H1 (cell line): Measurements from ENCODE around the gene NEFH. TPM values are rescaled to one million over a fixed set of nuclear protein-coding genes. Genes with fewer than 3 reads are reported as not detected.

Experiments used
- CTCF ChIA-PET: fragments of 300-600 bp; sonication (Branson Sonifier 250); formaldehyde crosslinking; loops from one replicate; lab custom pipeline; 2021; ENCODE audit not compliant: partially characterized antibody; lab: Charles Lee
- POLR2A ChIA-PET: fragments of 300-600 bp; sonication (Branson Sonifier 250); formaldehyde crosslinking; loops from one replicate; lab custom pipeline; 2021; ENCODE audit warnings: inconsistent platforms; ENCODE audit not compliant: partially characterized antibody; lab: Charles Lee
- DNase-seq, 2 experiments: peaks; one replicate each; pipeline versions ENCODE4 v3.0.0 to v3.0.0-alpha.2; 2010 to 2022; ENCODE audit warnings: low spot score in 2 of 2, low read depth in 1 of 2, mixed read lengths in 1 of 2
- FAIRE-seq: peaks from 2 replicates; lab custom pipeline; 2011; peaks lifted over from hg19 to GRCh38; lab: Jason Lieb, UNC
- H2AFZ ChIP-seq: 2 replicates; pipeline ENCODE4 v1.8.1; 2012; ENCODE audit warnings: low read length, inconsistent platforms
- H2AK5ac ChIP-seq: 2 replicates; pipeline ENCODE4 v1.6.1; 2013; ENCODE audit warnings: low read depth, low read length
- H2BK120ac ChIP-seq: replicated peaks from 2 replicates; pipeline ENCODE3; 2013; ENCODE audit warnings: low read depth, low read length, inconsistent platforms
- H2BK12ac ChIP-seq: 2 replicates; pipeline ENCODE4 v1.6.1; 2013; ENCODE audit warnings: low read depth, low read length
- H2BK15ac ChIP-seq: 2 replicates; pipeline ENCODE4 v1.6.1; 2013; ENCODE audit warnings: low read length
- H2BK20ac ChIP-seq: 2 replicates; pipeline ENCODE4 v1.6.1; 2013; ENCODE audit warnings: low read length
- H2BK5ac ChIP-seq: 2 replicates; pipeline ENCODE4 v1.6.1; 2013; ENCODE audit warnings: low read depth, low read length
- H3K14ac ChIP-seq: 2 replicates; pipeline ENCODE4 v1.6.1; 2013; ENCODE audit warnings: inconsistent platforms; ENCODE audit not compliant: insufficient read length
- H3K18ac ChIP-seq: 2 replicates; pipeline ENCODE4 v1.6.1; 2013; ENCODE audit warnings: low read length; ENCODE audit errors: extremely low read depth
- H3K23ac ChIP-seq: 2 replicates; pipeline ENCODE4 v1.6.1; 2013; ENCODE audit warnings: inconsistent platforms; ENCODE audit not compliant: insufficient read length
- H3K23me2 ChIP-seq: 2 replicates; pipeline ENCODE4 v1.6.1; 2013; ENCODE audit warnings: low read depth, low read length
- H3K27ac ChIP-seq: 2 replicates; pipeline ENCODE4 v1.6.1; 2011; ENCODE audit warnings: low read depth, low read length, inconsistent platforms
- H3K27me3 ChIP-seq, 4 experiments: replicated peaks in 1 of 4; 1 replicate in 1 of 4; 2 replicates in 3 of 4; pipeline versions ENCODE4 v1.6.1 to v1.8.1; 2011 to 2013; ENCODE audit warnings: low read length in 3 of 4, mild to moderate bottlenecking in 3 of 4, inconsistent platforms in 2 of 4, mixed read lengths in 2 of 4, moderate library complexity in 1 of 4; ENCODE audit not compliant: control insufficient read depth in 3 of 4, insufficient read depth in 3 of 4; ENCODE audit errors: extremely low read depth in 1 of 4
- H3K36me3 ChIP-seq, 4 experiments: 2 replicates each; pipeline versions ENCODE4 v1.6.1 to v1.8.1; 2011 to 2013; ENCODE audit warnings: mild to moderate bottlenecking in 4 of 4, low read length in 3 of 4, moderate library complexity in 2 of 4, control low read depth in 1 of 4, inconsistent platforms in 1 of 4; ENCODE audit not compliant: insufficient read depth in 4 of 4, control insufficient read depth in 2 of 4
- H3K4ac ChIP-seq: replicated peaks from 2 replicates; pipeline ENCODE3; 2013; ENCODE audit warnings: low read length, low read depth, mixed read lengths, inconsistent platforms; ENCODE audit not compliant: insufficient read length
- H3K4me1 ChIP-seq, 4 experiments: replicated peaks in 1 of 4; 1 replicate in 1 of 4; 2 replicates in 3 of 4; pipeline versions ENCODE4 v1.6.1 to v1.8.1; 2011 to 2013; ENCODE audit warnings: low read length in 3 of 4, inconsistent platforms in 2 of 4, mixed read lengths in 1 of 4; ENCODE audit not compliant: insufficient read depth in 4 of 4, control insufficient read depth in 3 of 4
- H3K4me2 ChIP-seq, 2 experiments: 2 replicates each; pipeline versions ENCODE4 v1.6.1 to v1.8.1; 2011 to 2013; ENCODE audit warnings: low read depth in 2 of 2, low read length in 2 of 2, control low read depth in 1 of 2, inconsistent platforms in 1 of 2, mild to moderate bottlenecking in 1 of 2; ENCODE audit not compliant: insufficient read depth in 1 of 2
- H3K4me3 ChIP-seq, 4 experiments: fragments of 200-600, 300-600 bp in 1 of 4; sonication (generic), shearing (Covaris generic), sonication (Bioruptor Twin) in 1 of 4; 2 replicates each; pipeline versions ENCODE4 v1.5.1 to v1.8.1; 2011 to 2016; ENCODE audit warnings: low read length in 4 of 4, low read depth in 3 of 4, control low read depth in 2 of 4, inconsistent platforms in 2 of 4, mild to moderate bottlenecking in 2 of 4, mixed read lengths in 1 of 4, moderate library complexity in 1 of 4; ENCODE audit not compliant: insufficient read depth in 2 of 4; ENCODE audit errors: extremely low read depth in 1 of 4
- H3K56ac ChIP-seq: replicated peaks from 2 replicates; pipeline ENCODE3; 2013; ENCODE audit warnings: low read depth, mild to moderate bottlenecking, mixed read lengths, low read length, inconsistent platforms; ENCODE audit not compliant: insufficient read length
- H3K79me1 ChIP-seq: 2 replicates; pipeline ENCODE4 v1.6.1; 2013; ENCODE audit warnings: low read depth, low read length, control low read depth
- H3K79me2 ChIP-seq, 2 experiments: 2 replicates each; pipeline versions ENCODE4 v1.6.1 to v1.8.1; 2012 to 2013; ENCODE audit warnings: low read length in 2 of 2, mild to moderate bottlenecking in 2 of 2, inconsistent platforms in 1 of 2; ENCODE audit not compliant: insufficient read depth in 2 of 2, control insufficient read depth in 1 of 2
- H3K9ac ChIP-seq, 4 experiments: replicated peaks in 1 of 4; 1 replicate in 1 of 4; 2 replicates in 3 of 4; pipeline versions ENCODE4 v1.6.1 to v1.8.1; 2011 to 2013; ENCODE audit warnings: low read depth in 3 of 4, low read length in 3 of 4, control low read depth in 2 of 4, mild to moderate bottlenecking in 2 of 4, moderate library complexity in 2 of 4, inconsistent platforms in 1 of 4; ENCODE audit errors: extremely low read depth in 1 of 4
- H3K9me3 ChIP-seq, 2 experiments: 2 replicates each; pipeline versions ENCODE4 v1.6.1 to v1.8.1; 2012 to 2013; ENCODE audit warnings: mild to moderate bottlenecking in 2 of 2, moderate library complexity in 2 of 2, control low read depth in 1 of 2, inconsistent platforms in 1 of 2, low read depth in 1 of 2, low read length in 1 of 2, mixed read lengths in 1 of 2; ENCODE audit not compliant: insufficient read depth in 2 of 2
- H4K20me1 ChIP-seq, 2 experiments: replicated peaks in 1 of 2; 2 replicates each; pipeline versions ENCODE3 to v1.8.1; 2011 to 2013; ENCODE audit warnings: inconsistent platforms in 2 of 2, low read length in 2 of 2, mild to moderate bottlenecking in 1 of 2; ENCODE audit not compliant: insufficient read depth in 2 of 2, control insufficient read depth in 1 of 2
- H4K5ac ChIP-seq: 2 replicates; pipeline ENCODE4 v1.6.1; 2013; ENCODE audit warnings: low read length, low read depth, mixed read lengths, inconsistent platforms; ENCODE audit not compliant: insufficient read length
- H4K8ac ChIP-seq: 2 replicates; pipeline ENCODE4 v1.8.0; 2013; ENCODE audit warnings: mild to moderate bottlenecking, moderate library complexity, low read length, inconsistent platforms; ENCODE audit not compliant: insufficient read depth; ENCODE audit errors: extremely low read depth
- H4K91ac ChIP-seq: replicated peaks from 2 replicates; pipeline ENCODE3; 2013; ENCODE audit warnings: low read length, mixed read lengths, inconsistent platforms; ENCODE audit not compliant: insufficient read length
- ASH2L ChIP-seq: fragments of 200-600, 300-600 bp; sonication (generic); IDR thresholded peaks from one replicate; pipeline ENCODE4 v1.7.1; 2017; ENCODE audit warnings: low read length
- CHD1 ChIP-seq: IDR thresholded peaks from 2 replicates; pipeline ENCODE4 v1.6.1; 2012; ENCODE audit warnings: low read depth, low read length, improper control_type of control experiment
- EP300 ChIP-seq, 2 experiments: IDR thresholded peaks; 1 replicate in 1 of 2; 2 replicates in 1 of 2; pipeline ENCODE4 v1.6.1; 2011 to 2012; ENCODE audit warnings: low read depth in 2 of 2, low read length in 2 of 2, mild to moderate bottlenecking in 2 of 2, borderline replicate concordance in 1 of 2, inconsistent platforms in 1 of 2, moderate library complexity in 1 of 2
- GABPA ChIP-seq: IDR thresholded peaks from 2 replicates; pipeline ENCODE4 v1.6.1; 2011; ENCODE audit warnings: mild to moderate bottlenecking, low read length, moderate library complexity, borderline replicate concordance; ENCODE audit not compliant: insufficient read depth
- JUN ChIP-seq: IDR thresholded peaks from 2 replicates; pipeline ENCODE4 v1.6.1; 2011; ENCODE audit warnings: low read depth, mild to moderate bottlenecking, improper control_type of control experiment, low read length
- JUND ChIP-seq: IDR thresholded peaks from 2 replicates; pipeline ENCODE4 v1.6.1; 2011; ENCODE audit warnings: mild to moderate bottlenecking, improper control_type of control experiment, low read length
- RXRA ChIP-seq: IDR thresholded peaks from 2 replicates; pipeline ENCODE4 v1.6.1; 2011; ENCODE audit warnings: low read depth, mild to moderate bottlenecking, low read length, moderate library complexity; ENCODE audit not compliant: insufficient read depth
- SIRT6 ChIP-seq: IDR thresholded peaks from one replicate; pipeline ENCODE4 v1.7.1; 2012; ENCODE audit warnings: low read length, inconsistent platforms
- SP2 ChIP-seq: IDR thresholded peaks from 2 replicates; pipeline ENCODE4 v1.6.1; 2012; ENCODE audit warnings: mild to moderate bottlenecking, low read length, inconsistent platforms
- SUZ12 ChIP-seq: fragments of 200-600 bp; sonication (generic); IDR thresholded peaks from 2 replicates; pipeline ENCODE4 v1.6.1; 2012; ENCODE audit warnings: mild to moderate bottlenecking, inconsistent platforms, low read length, moderate library complexity, mixed read lengths
- TCF12 ChIP-seq: IDR thresholded peaks from 2 replicates; pipeline ENCODE4 v1.6.1; 2011; ENCODE audit warnings: low read depth, mild to moderate bottlenecking, low read length
- YY1 ChIP-seq: IDR thresholded peaks from 2 replicates; pipeline ENCODE4 v1.6.1; 2011; ENCODE audit warnings: low read depth, mild to moderate bottlenecking, low read length
- WGBS, 2 experiments: shearing (Covaris generic) in 1 of 2; methylation state at CpG; one replicate each; pipeline versions ENCODE4 v1.1.6 to v1.1.7; 2013 to 2015; ENCODE audit warnings: low lambda C conversion rate in 2 of 2, mixed read lengths in 2 of 2, inconsistent platforms in 1 of 2, low coverage in 1 of 2, missing lambda C conversion rate in 1 of 2; ENCODE audit not compliant: insufficient replicate concordance in 2 of 2, insufficient coverage in 1 of 2, insufficient read length in 1 of 2; ENCODE audit errors: extremely low coverage in 1 of 2, missing lambda C conversion rate in 1 of 2; 5-methylcytosine and 5-hydroxymethylcytosine counted together
- polyA plus RNA-seq, 7 experiments: library from polyadenylated mRNA; depleted of rRNA in 3 of 7; stranded (reverse) in 5 of 7; unstranded in 2 of 7; fragments of >200 nt in 5 of 7; fragments of 200-250 nt in 2 of 7; gene quantifications; 1 replicate in 5 of 7; 2 replicates in 1 of 7; 4 replicates in 1 of 7; pipeline versions ENCODE4 v1.2.1 to v1.2.3, GENCODE V29; 2011 to 2013; ENCODE audit warnings: missing spikeins in 2 of 7, mixed read lengths in 2 of 7
- total RNA-seq: library from RNA; stranded (reverse); fragmentation: NEBNext Ultra II Directional; extraction: Animal tissue kit (Norgen Biotek cat#: 25700); gene quantifications from 2 replicates; pipeline ENCODE4 v1.2.1, GENCODE V29; 2021

The NEFH gene
- total and polyA plus RNA-seq, 2 of the 8 experiments (the other 6 are each of a cell fraction or from before 2014, with no cell fraction given), result 0.57 to 2.3 TPM

GRCh38 chr22:29510542-29510941, 30.5 kb downstream of the NEFH start:
- no peak overlapping the region for H2BK120ac ChIP-seq
- no peak overlapping the region for H3K4ac ChIP-seq
- H3K79me2 ChIP-seq, result no peaks in the 10 kb centered on the region
- no peak overlapping the region for H3K14ac ChIP-seq
- H3K79me1 ChIP-seq, result no peaks in the 10 kb centered on the region
- no peak overlapping the region for H4K8ac ChIP-seq
- 85% methylated on average over 2 of the region's 2 CpGs; no CpG with 5 or more reads in 1 of the 2 experiments for WGBS, 2 experiments
- no peaks in the 10 kb centered on the region for H3K23me2 ChIP-seq
- no peaks in the 10 kb centered on the region for H3K27me3 ChIP-seq
- no peak overlapping the region for H3K4me2 ChIP-seq
- FAIRE-seq (no peak), DNase-seq (no peak)
- H3K23ac ChIP-seq, result no peak overlapping the region
- H3K18ac ChIP-seq, result no peak overlapping the region
- no peak overlapping the region for H4K91ac ChIP-seq
- H4K20me1 ChIP-seq, result peaks cover 0 to 3% of the 10 kb centered on the region in 2 experiments
- H3K9ac ChIP-seq, result no peak overlapping the region
- no peaks in the 10 kb centered on the region for H3K9me3 ChIP-seq
- no peak overlapping the region for H2BK15ac ChIP-seq
- no peak overlapping the region for H2AK5ac ChIP-seq
- H2BK5ac ChIP-seq, result no peak overlapping the region
- no peak overlapping the region for H3K4me3 ChIP-seq
- H3K4me1 ChIP-seq, result no peaks in the 10 kb centered on the region
- H2AFZ ChIP-seq, result no peak overlapping the region
- no peak overlapping the region for H2BK20ac ChIP-seq
- ChIA-PET POLR2A (interaction anchor here (0.6 to 1.9 kb wide), 6 partner anchors 8 to 43 kb away, joined by 3 to 5 read pairs (median 3); partner anchors contain the start of gene THOC5), CTCF (interaction anchor here (0.8 to 5.5 kb wide), 6 partner anchors 14 to 118 kb away, joined by 3 to 33 read pairs (median 4); no protein-coding TSS in a partner anchor)
- H2BK12ac ChIP-seq, result no peak overlapping the region
- no peak overlapping the region for H4K5ac ChIP-seq
- H3K56ac ChIP-seq, result no peak overlapping the region
- H3K27ac ChIP-seq, result no peak overlapping the region
- peaks cover 12 to 58% (median 41%) of the 10 kb centered on the region in 4 experiments for H3K36me3 ChIP-seq
- TF ChIP-seq EP300 (IDR thresholded peaks at IDR 0.05; ENCODE audit: borderline replicate concordance in 1 of 2, low read depth in 2 of 2, low read length in 2 of 2) (no peak), SUZ12 (no peak), ASH2L (no peak), RXRA (no peak), GABPA (no peak), JUND (no peak), CHD1 (no peak), JUN (no peak), SP2 (no peak), TCF12 (no peak), SIRT6 (no peak), YY1 (no peak)
